Thoracic aorta (tissue), 2 donors: ENCODE measurements around the gene CNOT8. TPM values are rescaled to one million over a fixed set of nuclear protein-coding genes. Genes with fewer than 3 reads are reported as not detected.
"Not testable (repeated sequence)": the region's sequence is repeated elsewhere in the genome, so short reads cannot be mapped to it uniquely, and the experiment has no call there.

ENCODE experiments used
- ATAC-seq: fragments of 150-250 bp; one replicate; pipeline ENCODE4 v1.8.0; 2017; ENCODE audit warnings: low read depth; ENCODE audit not compliant: insufficient number of reproducible peaks, low FRiP score
- DNase-seq: peaks from one replicate; pipeline ENCODE4 v3.0.0-alpha.2; 2020; ENCODE audit warnings: low spot score
- H3K27ac ChIP-seq, 2 donors: fragments of 200-600 bp; sonication (generic); 1 replicate in 1 of 2; 2 replicates in 1 of 2; pipeline ENCODE4 v1.5.1; 2016; ENCODE audit warnings: mild to moderate bottlenecking in 2 of 2, moderate library complexity in 2 of 2
- H3K27me3 ChIP-seq: fragments of 200-600 bp; sonication (generic); replicated peaks from 2 replicates; pipeline ENCODE4 v1.6.0; 2016; ENCODE audit warnings: mild to moderate bottlenecking; ENCODE audit not compliant: insufficient read depth
- H3K36me3 ChIP-seq: fragments of 200-600 bp; sonication (generic); one replicate; pipeline ENCODE4 v1.5.1; 2016
- H3K4me1 ChIP-seq, 2 donors: fragments of 200-600 bp; sonication (generic); 1 replicate in 1 of 2; 2 replicates in 1 of 2; pipeline versions ENCODE4 v1.5.1 to v1.6.0; 2016; ENCODE audit warnings: low read depth in 2 of 2, mild to moderate bottlenecking in 1 of 2; ENCODE audit not compliant: control insufficient read depth in 1 of 2
- H3K4me3 ChIP-seq: fragments of 200-600 bp; sonication (generic); 2 replicates; pipeline ENCODE4 v1.5.1; 2016; ENCODE audit warnings: mild to moderate bottlenecking
- H3K9me3 ChIP-seq: fragments of 200-600 bp; sonication (generic); 2 replicates; pipeline ENCODE4 v1.5.1; 2016
- CTCF ChIP-seq: fragments of 200-600 bp; sonication (generic); IDR thresholded peaks from one replicate; pipeline ENCODE4 v1.5.1; 2019; ENCODE audit warnings: antibody characterized with exemption
- total RNA-seq, 2 donors: library from RNA; depleted of rRNA; stranded (reverse); fragments of >200 nt; gene quantifications; one replicate each; pipeline versions ENCODE4 v1.1.0 to v1.2.3, GENCODE V29; 2016

The CNOT8 gene
- total RNA-seq, 2 donors from 2014 or later = 75.5 to 90.9 TPM

GRCh38 chr5:154819546-154819945 lies 38.9 kb upstream of the CNOT8 start:
- DNase-seq (no peak), ATAC-seq (no peak)
- Histone ChIP-seq H3K4me3 (no peak overlapping the region), H3K4me1 (no peaks in the 10 kb centered on the region), H3K27me3 (no peaks in the 10 kb centered on the region), H3K27ac (no peak overlapping the region), H3K9me3 (no peaks in the 10 kb centered on the region), H3K36me3 (peaks cover 61% of the 10 kb centered on the region)
- TF ChIP-seq CTCF = no peak

GRCh38 chr5:154820383-154820782 lies 38.0 kb upstream of the CNOT8 start:
- Histone ChIP-seq H3K36me3 (peaks cover 55% of the 10 kb centered on the region), H3K4me3 (no peak overlapping the region), H3K27me3 (no peaks in the 10 kb centered on the region), H3K4me1 (no peaks in the 10 kb centered on the region), H3K9me3 (no peaks in the 10 kb centered on the region), H3K27ac (no peak overlapping the region)
- no peak for TF ChIP-seq CTCF
- DNase-seq (no peak), ATAC-seq (no peak)

- peaks cover 47% of the 10 kb centered on the region for H3K36me3 ChIP-seq
- not testable (repeated sequence) for H3K9me3 ChIP-seq
Observed at GRCh38 chr5:154822896-154823295, 35.5 kb upstream of the CNOT8 start.

GRCh38 chr5:154823605-154824004 lies 34.8 kb upstream of the CNOT8 start:
- H3K36me3 ChIP-seq = peaks cover 43% of the 10 kb centered on the region
- ATAC-seq = no peak
- H3K27ac ChIP-seq = no peak overlapping the region

More at GRCh38 chr5:154822896-154823295, 35.5 kb upstream of the CNOT8 start:
- H3K27ac ChIP-seq, ATAC-seq, H3K4me3 ChIP-seq, H3K27me3 ChIP-seq, DNase-seq, H3K4me1 ChIP-seq: not testable (repeated sequence)

GRCh38 chr5:154824070-154824469 lies 34.4 kb upstream of the CNOT8 start:
- Histone ChIP-seq H3K27ac (no peak overlapping the region), H3K9me3 (no peaks in the 10 kb centered on the region), H3K27me3 (no peaks in the 10 kb centered on the region), H3K4me1 (no peaks in the 10 kb centered on the region), H3K4me3 (no peak overlapping the region), H3K36me3 (peaks cover 41% of the 10 kb centered on the region)
- no peak for TF ChIP-seq CTCF
- DNase-seq (no peak), ATAC-seq (no peak)

More at GRCh38 chr5:154823605-154824004, 34.8 kb upstream of the CNOT8 start:
- Histone ChIP-seq H3K4me1 (no peaks in the 10 kb centered on the region), H3K4me3 (no peak overlapping the region), H3K9me3 (no peaks in the 10 kb centered on the region), H3K27me3 (no peaks in the 10 kb centered on the region)
- DNase-seq = no peak
- TF ChIP-seq CTCF = no peak

- H3K27ac ChIP-seq = no peak overlapping the region
- no peak overlapping the region for H3K4me3 ChIP-seq
- peaks cover 21% of the 10 kb centered on the region for H3K36me3 ChIP-seq
- ATAC-seq (no peak), DNase-seq (no peak)
- no peaks in the 10 kb centered on the region for H3K9me3 ChIP-seq
- no peaks in the 10 kb centered on the region for H3K27me3 ChIP-seq
- H3K4me1 ChIP-seq = peaks cover 0 to under 1% of the 10 kb centered on the region in 2 donors
- TF ChIP-seq CTCF = no peak
Observed at GRCh38 chr5:154829181-154829588, 29.2 kb upstream of the CNOT8 start.
